Heart left ventricle (tissue), 16 donors: ENCODE measurements around the gene PNISR. TPM values are rescaled to one million over a fixed set of nuclear protein-coding genes. Genes with fewer than 3 reads are reported as not detected.

Source experiments
- ATAC-seq, 4 donors: fragments of 200-7000 bp; cut with Tn5 transposase; one replicate each; pipeline ENCODE4 v1.9.1; 2020 to 2022; ENCODE audit warnings: moderate library complexity in 4 of 4, mild to moderate bottlenecking in 3 of 4, moderate number of reproducible peaks in 1 of 4
- DNase-seq, 5 donors: peaks; one replicate each; pipeline ENCODE4 v3.0.0-alpha.2; 2020
- H3K27ac ChIP-seq, 12 donors: fragments of 200-600 bp; sonication (generic) in 4 of 12; one replicate each; pipeline versions ENCODE4 v1.5.0 to v1.8.0; 2016 to 2022; ENCODE audit warnings: mild to moderate bottlenecking in 2 of 12
- H3K27me3 ChIP-seq, 9 donors: fragments of 200-600 bp; sonication (generic) in 2 of 9; one replicate each; pipeline versions ENCODE4 v1.5.1 to v1.8.0; 2016 to 2022; ENCODE audit warnings: mild to moderate bottlenecking in 3 of 9
- H3K36me3 ChIP-seq, 9 donors: fragments of 200-600 bp; sonication (generic) in 2 of 9; one replicate each; pipeline versions ENCODE4 v1.5.0 to v1.8.0; 2018 to 2022; ENCODE audit warnings: mild to moderate bottlenecking in 2 of 9
- H3K4me1 ChIP-seq, 12 donors: fragments of 200-600 bp; sonication (generic) in 4 of 12; one replicate each; pipeline versions ENCODE4 v1.5.0 to v1.8.0; 2016 to 2022; ENCODE audit warnings: mild to moderate bottlenecking in 3 of 12
- H3K4me3 ChIP-seq, 12 donors: fragments of 200-600 bp; sonication (generic) in 4 of 12; one replicate each; pipeline versions ENCODE4 v1.5.0 to v1.8.0; 2017 to 2022; ENCODE audit warnings: mild to moderate bottlenecking in 9 of 12, moderate library complexity in 4 of 12
- H3K9me3 ChIP-seq, 12 donors: fragments of 200-600 bp; sonication (generic) in 4 of 12; one replicate each; pipeline versions ENCODE4 v1.5.0 to v1.8.0; 2016 to 2022; ENCODE audit warnings: mild to moderate bottlenecking in 1 of 12
- CTCF ChIP-seq, 12 donors: fragments of 200-600 bp; sonication (generic) in 4 of 12; IDR thresholded peaks; one replicate each; pipeline versions ENCODE4 v1.5.0 to v1.8.0; 2018 to 2022; ENCODE audit warnings: antibody characterized with exemption in 12 of 12, mild to moderate bottlenecking in 5 of 12
- POLR2A ChIP-seq, 2 donors: fragments of 450-650 bp; IDR thresholded peaks; one replicate each; pipeline ENCODE4 v1.6.1; 2017; ENCODE audit warnings: antibody characterized with exemption in 2 of 2, mild to moderate bottlenecking in 2 of 2, moderate library complexity in 2 of 2
- WGBS, 4 donors: extraction: QIAGEN DNeasy Blood & Tissue Kit in 2 of 4; methylation state at CpG; one replicate each; pipeline versions ENCODE4 v1.1.5 to v1.1.7; 2013 to 2018; 5-methylcytosine and 5-hydroxymethylcytosine counted together
- intact Hi-C, 10 donors: fragments of 100-400 bp; cut with DNase I; formaldehyde crosslinking; loops; one replicate each; pipeline versions ENCODE4 v1.11.1 to v1.14.2; 2022
- long read RNA-seq, 3 donors: library from polyadenylated mRNA; unstranded; transcript quantifications; one replicate each; pipeline ENCODE4 v2.0.0, GENCODE V29; 2020 to 2021
- polyA plus RNA-seq, 2 donors: library from polyadenylated mRNA; stranded (reverse); fragments of 200-250 nt; gene quantifications; one replicate each; pipeline ENCODE4 v1.2.3, GENCODE V29; 2013
- total RNA-seq, 9 donors: library from RNA; depleted of rRNA in 2 of 9; stranded (reverse); fragments of >200 nt in 2 of 9; fragmentation: NEBNext Ultra II Directional in 3 of 9; extraction: Animal tissue kit (Norgen Biotek cat#: 25700) in 3 of 9; gene quantifications; one replicate each; pipeline versions ENCODE4 v1.1.0 to v1.2.4, GENCODE V29; 2016 to 2023
- donor health status: ischemic (EF 13 %, LVEDD 7.1; RV severe dilation, severe dysfunction).
- donor health status: healthy with polysubstance abuse.
- donor health status: DM: no; HTN: yes; CAD: no.
- donor health status: DM: no; HTN: no; CAD: no.
- donor health status: ischemic (EF 25% LVEDD 6.9; RV normal size, moderate dysfunction).
- donor health status: ischemic (EF 25% LVEDD 5.7; RV mildly dilated, moderate dysfunction).
- donor health status: healthy.
- donor health status: DM: yes; HTN: yes; CAD: no.
- donor health status: ischemic (EF 35%, LVEDD 5.7; RV mildly dilated, moderate dysfunction).
- donor health status: nonischemic (EF 11% LVEDD 7.7; RV severe dilation, severe dysfunction).
- donor health status: DM: yes; HTN: yes; CAD: no.
- donor health status: PGD.
- donor health status: ischemic (EF 29% LVEDD 5.4; RV normal size, mild dysfunction).
- donor health status: nonischemic (EF 23%, LVEDD 6.1; RV moderate dilation, normal function).

Gene PNISR
- total RNA-seq (10 to 100 TPM; 22.3 to 64.8 (median 48.9) TPM), polyA plus RNA-seq (10 to 100 TPM; 20.8 to 60.6 TPM)
- long read RNA-seq, donor 1, full-length matches to known transcripts: 22 of 45 reads
- long read RNA-seq, donor 1, partial matches to known transcripts: 12 of 45 reads
- long read RNA-seq, donor 1, other reads (novel, unspliced or antisense): 11 of 45 reads
- long read RNA-seq, donor 2, full-length matches to known transcripts: 39 of 92 reads
- long read RNA-seq, donor 2, partial matches to known transcripts: 36 of 92 reads
- long read RNA-seq, donor 2, other reads (novel, unspliced or antisense): 17 of 92 reads
- long read RNA-seq, donor 3, full-length matches to known transcripts: 12 of 26 reads
- long read RNA-seq, donor 3, partial matches to known transcripts: 4 of 26 reads
- long read RNA-seq, donor 3, other reads (novel, unspliced or antisense): 10 of 26 reads

GRCh38 chr6:99424761-99425646 is at the start of gene PNISR:
Gene PNISR (minus strand): TSS chr6:99425308. CDS start chr6:99414659, 10,649 bp downstream.
- peak in 1 of 2 donors; percentile 10 for TF ChIP-seq POLR2A (IDR thresholded peaks at IDR 0.05)
- TF ChIP-seq CTCF (IDR thresholded peaks at IDR 0.05): no peak
- DNase-seq (peak; percentile 83 to 93 (median 90)), ATAC-seq (peak; percentile 94 to 96 (median 96))
- 0% methylated on average over 47 to 53 of the region's 53 CpGs for WGBS, 4 donors
- no peaks in the 10 kb centered on the region for H3K27me3 ChIP-seq
- peaks cover 0 to 14% (median 4%) of the 10 kb centered on the region in 9 donors for H3K36me3 ChIP-seq
- H3K4me1 ChIP-seq: peaks cover 9 to 66% (median 58%) of the 10 kb centered on the region in 12 donors
- no peaks in the 10 kb centered on the region for H3K9me3 ChIP-seq
- intact Hi-C loops: loop anchor here in 6 of 10 donors (2.0 to 10.0 kb wide), 6 partner anchors 30 to 142 kb away; partner anchors contain the start of genes CCNC (in 2 of the 6), COQ3 (in 2 of the 6) and USP45 (in 2 of the 6)
- H3K27ac ChIP-seq: peak within 1 kb of the TSS; percentile 91 to 100 (median 96)
- H3K4me3 ChIP-seq: peak within 1 kb of the TSS; percentile 67 to 99 (median 79)

GRCh38 chr6:99473730-99474129 is 48.6 kb upstream of the PNISR start:
- H3K9me3 ChIP-seq: no peaks in the 10 kb centered on the region
- H3K36me3 ChIP-seq: peaks cover 0 to 35% (median 20%) of the 10 kb centered on the region in 9 donors
- H3K27ac ChIP-seq: no peak overlapping the region
- no peaks in the 10 kb centered on the region for H3K4me1 ChIP-seq
- no peak for ATAC-seq
- no peak for DNase-seq
- no peak for TF ChIP-seq CTCF (IDR thresholded peaks at IDR 0.05)
- no peak for TF ChIP-seq POLR2A (IDR thresholded peaks at IDR 0.05)
- H3K4me3 ChIP-seq: no peak overlapping the region
- no peaks in the 10 kb centered on the region for H3K27me3 ChIP-seq
- intact Hi-C loops: no loop called here

- Histone ChIP-seq H3K36me3 (peaks cover 0 to 36% (median 20%) of the 10 kb centered on the region in 9 donors), H3K27me3 (no peaks in the 10 kb centered on the region), H3K4me3 (no peak overlapping the region), H3K9me3 (no peaks in the 10 kb centered on the region), H3K4me1 (no peaks in the 10 kb centered on the region), H3K27ac (no peak overlapping the region)
- intact Hi-C loops: no loop called here
- ATAC-seq (no peak), DNase-seq (no peak)
- TF ChIP-seq POLR2A (IDR thresholded peaks at IDR 0.05): no peak
- no peak for TF ChIP-seq CTCF (IDR thresholded peaks at IDR 0.05)
- 82 to 93% (median 91%) methylated on average over 2 of the region's 2 CpGs for WGBS, 4 donors
Measured at GRCh38 chr6:99471638-99472037, 46.5 kb upstream of the PNISR start.
